ENCODE data around the gene WLS.

WLS gene

GRCh38 chr1:68233202-68233601 is 879 bp upstream of the WLS start:
- no peak for TF ChIP-seq GATA3 (IDR thresholded peaks at IDR 0.05; ENCODE audit: low read depth, low read length)
- no peak for TF ChIP-seq GATA2 (IDR thresholded peaks at IDR 0.05; ENCODE audit: low read depth, low read length)

GRCh38 chr1:68231627-68232288 is 565 bp downstream of the WLS start:
- TF ChIP-seq GATA2 (IDR thresholded peaks at IDR 0.05; ENCODE audit: low read depth, low read length) (no peak), GATA3 (IDR thresholded peaks at IDR 0.05; ENCODE audit: low read depth, low read length) (no peak)

DNA sequence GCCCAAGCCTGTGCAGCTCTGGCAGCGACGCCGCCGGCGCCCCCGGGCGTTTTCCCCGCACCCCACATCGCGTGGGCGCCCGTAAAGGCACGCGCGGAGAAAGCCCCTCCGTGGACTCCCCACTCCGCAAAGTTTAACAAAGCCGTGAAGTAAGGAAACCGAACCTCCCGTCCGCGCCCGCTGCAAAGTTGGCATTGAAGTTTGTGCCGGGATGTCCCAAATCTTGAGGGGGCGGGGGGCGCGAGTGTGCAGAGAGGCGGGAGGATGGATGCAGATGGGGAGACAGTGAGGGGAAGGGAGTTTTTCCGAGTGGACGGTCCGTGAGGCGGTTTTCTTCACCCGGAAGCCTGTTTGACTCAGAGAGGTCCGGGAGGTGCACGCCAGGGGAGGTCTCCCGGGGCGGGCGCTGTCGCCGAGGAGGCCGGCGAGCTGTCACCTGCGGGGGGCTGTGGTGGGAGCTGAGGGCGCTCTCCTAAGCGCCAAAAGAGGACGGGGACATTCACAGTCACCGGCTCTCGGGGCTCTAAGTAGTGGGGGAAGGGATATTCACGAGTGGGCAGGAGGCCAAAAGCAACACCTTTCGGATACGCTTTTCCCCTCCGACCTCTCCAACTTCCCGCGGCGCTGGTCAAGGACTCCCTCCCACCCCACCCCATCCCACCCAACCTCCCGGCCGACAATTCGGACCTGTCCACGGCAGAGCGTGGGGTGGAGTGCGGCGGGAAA is 1.3 kb downstream of the WLS start:
- TF ChIP-seq GATA2 (IDR thresholded peaks at IDR 0.05; ENCODE audit: low read depth, low read length) (no peak), GATA3 (IDR thresholded peaks at IDR 0.05; ENCODE audit: low read depth, low read length) (no peak)

- no peak for TF ChIP-seq GATA2 (IDR thresholded peaks at IDR 0.05; ENCODE audit: low read depth, low read length)
- TF ChIP-seq GATA3 (IDR thresholded peaks at IDR 0.05; ENCODE audit: low read depth, low read length): no peak
Measured at GRCh38 chr1:68230484-68230802, 1.9 kb downstream of the WLS start.

- no peak for TF ChIP-seq GATA3 (IDR thresholded peaks at IDR 0.05; ENCODE audit: low read depth, low read length)
- no peak for TF ChIP-seq GATA2 (IDR thresholded peaks at IDR 0.05; ENCODE audit: low read depth, low read length)
Measured at GRCh38 chr1:68229650-68230483, 2.5 kb downstream of the WLS start.

- TF ChIP-seq GATA3 (IDR thresholded peaks at IDR 0.05; ENCODE audit: low read depth, low read length) (no peak), GATA2 (IDR thresholded peaks at IDR 0.05; ENCODE audit: low read depth, low read length) (no peak)
Measured at GRCh38 chr1:68228851-68229250, 3.5 kb downstream of the WLS start.

- TF ChIP-seq GATA3 (IDR thresholded peaks at IDR 0.05; ENCODE audit: low read depth, low read length) (no peak), GATA2 (IDR thresholded peaks at IDR 0.05; ENCODE audit: low read depth, low read length) (no peak)
Measured at GRCh38 chr1:68227598-68227997, 4.7 kb downstream of the WLS start.

DNA sequence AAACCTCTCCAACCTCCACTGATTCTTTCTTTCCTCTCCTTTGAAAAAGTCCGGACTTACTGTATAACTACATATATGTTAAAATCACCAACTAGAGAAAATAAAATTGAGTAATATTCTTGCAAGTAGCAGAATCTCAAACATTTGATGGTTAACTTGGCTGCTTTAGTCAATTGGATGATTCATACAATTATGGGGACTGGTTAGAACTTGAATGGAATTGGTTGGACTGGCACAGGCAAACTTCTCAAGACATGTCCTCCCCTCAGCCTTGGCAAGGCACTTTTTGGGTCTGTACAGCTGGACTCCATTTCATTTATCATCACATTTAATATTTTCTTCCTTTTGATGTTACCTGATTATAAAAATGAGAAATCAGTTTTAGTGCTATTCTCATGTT is 6.5 kb downstream of the WLS start:
- no peak for TF ChIP-seq GATA3 (IDR thresholded peaks at IDR 0.05; ENCODE audit: low read depth, low read length)
- TF ChIP-seq GATA2 (IDR thresholded peaks at IDR 0.05; ENCODE audit: low read depth, low read length): no peak

DNA sequence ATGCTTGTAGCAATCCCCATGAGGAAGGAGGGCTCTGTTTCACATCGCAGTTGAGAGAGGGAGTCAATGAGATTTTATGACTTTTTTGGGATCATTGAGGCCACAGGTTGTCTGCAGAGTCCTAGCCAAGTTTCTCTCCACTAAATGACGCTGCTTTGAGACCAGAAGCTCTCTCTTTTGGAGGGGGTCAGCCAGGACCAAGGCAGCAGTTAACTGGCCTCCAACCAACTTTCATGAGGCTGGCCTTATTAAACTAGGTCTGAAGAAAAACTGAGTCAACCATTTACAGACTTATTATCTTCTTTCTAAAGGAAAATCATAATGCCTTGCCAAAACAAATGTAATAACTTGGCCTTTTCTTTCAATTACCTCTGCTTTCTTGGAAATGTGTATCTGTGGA is 8.6 kb downstream of the WLS start:
- TF ChIP-seq GATA2 (IDR thresholded peaks at IDR 0.05; ENCODE audit: low read depth, low read length) (no peak), GATA3 (IDR thresholded peaks at IDR 0.05; ENCODE audit: low read depth, low read length) (no peak)

- TF ChIP-seq GATA3 (IDR thresholded peaks at IDR 0.05; ENCODE audit: low read depth, low read length) (no peak), GATA2 (IDR thresholded peaks at IDR 0.05; ENCODE audit: low read depth, low read length) (no peak)
Measured at GRCh38 chr1:68221980-68222373, 10.3 kb downstream of the WLS start.

DNA sequence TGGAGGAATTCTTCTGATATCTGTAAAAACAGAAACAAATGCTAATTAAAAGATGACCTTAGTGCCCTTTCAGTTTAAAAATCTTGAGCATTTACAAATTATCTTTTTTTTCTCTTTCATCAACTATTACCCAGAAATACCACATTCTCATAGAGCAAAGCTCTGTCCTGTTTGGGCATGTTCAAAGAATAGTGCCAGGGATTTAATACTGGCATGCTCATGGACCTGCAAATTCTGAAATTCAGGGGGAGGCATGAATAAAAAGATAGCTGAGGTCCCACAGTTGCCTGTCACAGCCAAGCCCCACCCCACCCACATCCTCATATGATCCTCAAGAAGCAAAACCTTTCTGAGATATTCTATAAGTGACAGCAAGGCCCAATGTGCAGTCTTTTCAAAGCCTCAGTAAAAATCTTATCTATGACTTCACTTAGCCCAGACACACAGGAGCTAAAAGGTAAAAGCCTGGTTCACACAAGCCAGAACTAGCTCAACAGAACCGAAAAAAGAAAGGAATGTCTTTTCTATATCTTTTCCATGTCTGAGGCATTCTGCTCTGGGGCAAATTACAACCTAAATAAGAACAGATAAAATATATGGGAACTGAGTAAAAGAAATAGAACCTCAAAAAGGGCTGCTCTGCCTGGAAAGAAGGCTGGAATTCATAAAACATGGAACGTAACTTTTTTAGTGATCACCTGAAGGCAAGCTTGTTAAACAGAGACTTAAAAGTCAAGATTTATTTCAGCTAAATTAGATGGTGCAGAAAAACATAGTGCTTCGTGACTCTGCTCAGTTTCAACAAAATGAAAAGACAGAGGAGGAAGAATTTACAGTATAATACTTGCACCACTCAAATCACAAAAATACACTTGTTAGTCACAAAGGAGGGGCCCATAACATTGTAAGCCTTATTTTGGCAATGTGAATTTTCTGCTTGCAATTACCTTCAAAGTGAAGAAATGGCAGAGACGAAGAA is 11.0 kb downstream of the WLS start:
- TF ChIP-seq GATA3 (IDR thresholded peaks at IDR 0.05; ENCODE audit: low read depth, low read length): no peak
- TF ChIP-seq GATA2 (IDR thresholded peaks at IDR 0.05; ENCODE audit: low read depth, low read length): no peak

DNA sequence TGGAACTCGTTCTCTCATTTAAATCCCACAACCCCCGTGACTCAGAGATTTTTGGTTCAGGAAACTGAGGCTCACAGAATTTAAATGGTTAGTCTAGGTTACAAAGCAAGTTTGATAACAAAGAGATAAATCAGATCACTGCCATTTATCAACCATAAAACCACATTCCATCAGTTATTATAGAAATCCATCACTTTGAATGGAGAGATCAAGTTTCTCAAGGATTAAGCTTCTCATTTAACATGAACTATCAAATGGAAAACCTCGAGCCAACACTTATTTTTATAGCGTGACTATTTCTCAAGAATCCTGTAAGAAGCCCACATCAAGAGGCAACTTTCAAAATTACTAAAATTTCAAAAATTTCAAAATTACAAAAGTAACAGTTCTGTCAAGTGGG is 11.9 kb downstream of the WLS start:
- TF ChIP-seq GATA3 (IDR thresholded peaks at IDR 0.05; ENCODE audit: low read depth, low read length): no peak
- no peak for TF ChIP-seq GATA2 (IDR thresholded peaks at IDR 0.05; ENCODE audit: low read depth, low read length)

GRCh38 chr1:68218490-68218889 is 13.8 kb downstream of the WLS start:
- TF ChIP-seq GATA2 (IDR thresholded peaks at IDR 0.05; ENCODE audit: low read depth, low read length): no peak
- no peak for TF ChIP-seq GATA3 (IDR thresholded peaks at IDR 0.05; ENCODE audit: low read depth, low read length)

GRCh38 chr1:68217618-68218017 is 14.7 kb downstream of the WLS start:
- no peak for TF ChIP-seq GATA2 (IDR thresholded peaks at IDR 0.05; ENCODE audit: low read depth, low read length)
- no peak for TF ChIP-seq GATA3 (IDR thresholded peaks at IDR 0.05; ENCODE audit: low read depth, low read length)
